ENCODE data around the gene FOXA2. TPM values are rescaled to one million over a fixed set of nuclear protein-coding genes. Genes with fewer than 3 reads are reported as not detected.

Gene FOXA2
- total RNA-seq, 2 donors from 2014 or later, result 0.49 TPM; not detected in 1

DNA sequence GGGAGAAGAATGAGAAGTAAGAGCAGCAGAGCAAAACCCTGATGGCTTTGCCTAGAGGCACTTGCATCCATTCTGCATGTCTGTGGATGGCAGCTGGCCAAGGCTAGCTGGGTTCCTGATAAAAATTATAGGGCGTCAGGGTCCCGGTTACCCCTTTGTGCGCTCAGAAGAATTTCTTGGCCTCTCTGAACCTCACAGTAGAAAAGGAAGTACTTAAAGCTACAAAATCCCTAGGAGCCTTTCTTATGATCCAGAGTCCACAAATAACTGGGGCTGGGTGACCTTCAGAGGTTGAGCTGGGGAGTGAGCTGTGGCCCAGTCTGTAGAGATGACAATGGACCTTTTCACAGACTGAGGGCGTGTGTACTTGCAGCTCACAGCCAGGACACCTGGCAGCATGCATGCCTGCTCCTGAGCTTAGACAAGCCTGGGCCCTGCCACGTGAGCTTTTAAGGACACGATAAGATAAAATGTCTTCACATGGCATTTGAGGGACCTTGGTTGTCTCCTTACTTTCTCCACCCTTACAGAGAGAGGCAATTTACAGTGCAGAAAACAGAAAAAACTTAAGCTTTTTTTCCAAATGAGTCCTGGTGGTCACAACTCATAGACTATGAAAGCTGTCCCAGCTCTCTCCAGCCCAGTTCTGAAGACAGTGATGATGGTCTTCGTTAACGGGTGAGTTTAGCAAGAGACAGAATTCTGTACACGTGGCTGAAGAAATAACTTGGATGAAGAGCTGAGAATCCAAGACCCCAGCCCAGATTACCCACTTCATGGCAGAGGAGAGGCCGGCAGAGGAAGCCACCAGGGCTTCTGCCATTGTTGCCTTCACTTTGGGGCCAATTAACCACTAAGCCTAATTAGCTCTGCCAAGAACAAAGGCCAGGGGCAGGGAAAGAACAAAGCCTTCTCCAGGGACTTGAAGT is 50.3 kb downstream of the FOXA2 start:
- TF ChIP-seq CTCF (IDR thresholded peaks at IDR 0.05), result no peak
- Histone ChIP-seq H3K36me3 (no peaks in the 10 kb centered on the region), H3K4me1 (ENCODE audit: control insufficient read depth in 1 of 2, low read depth in 2 of 2) (no peaks in the 10 kb centered on the region), H3K4me3 (no peak overlapping the region), H3K27ac (no peak overlapping the region), H3K27me3 (replicated peaks; ENCODE audit: insufficient read depth) (no peaks in the 10 kb centered on the region), H3K9me3 (no peaks in the 10 kb centered on the region)
- ATAC-seq (ENCODE audit: insufficient number of reproducible peaks, low FRiP score, low read depth) (no peak), DNase-seq (ENCODE audit: low spot score) (no peak)

- ATAC-seq (ENCODE audit: insufficient number of reproducible peaks, low FRiP score, low read depth), result no peak
- DNase-seq (ENCODE audit: low spot score), result no peak
- no peaks in the 10 kb centered on the region for H3K9me3 ChIP-seq
- no peaks in the 10 kb centered on the region for H3K36me3 ChIP-seq
- no peaks in the 10 kb centered on the region for H3K27me3 ChIP-seq (replicated peaks; ENCODE audit: insufficient read depth)
- H3K4me3 ChIP-seq, result no peak overlapping the region
- TF ChIP-seq CTCF (IDR thresholded peaks at IDR 0.05), result no peak
- no peaks in the 10 kb centered on the region for H3K4me1 ChIP-seq (ENCODE audit: control insufficient read depth in 1 of 2, low read depth in 2 of 2)
- H3K27ac ChIP-seq, result no peak overlapping the region
These were observed 51.8 kb downstream of the FOXA2 start for GRCh38 chr20:22532598-22532997.

GRCh38 chr20:22531756-22532155 is 52.6 kb downstream of the FOXA2 start:
- no peak for DNase-seq (ENCODE audit: low spot score)
- no peak for ATAC-seq (ENCODE audit: insufficient number of reproducible peaks, low FRiP score, low read depth)
- Histone ChIP-seq H3K27me3 (replicated peaks; ENCODE audit: insufficient read depth) (no peaks in the 10 kb centered on the region), H3K27ac (no peak overlapping the region), H3K4me3 (no peak overlapping the region), H3K36me3 (no peaks in the 10 kb centered on the region), H3K4me1 (ENCODE audit: control insufficient read depth in 1 of 2, low read depth in 2 of 2) (no peaks in the 10 kb centered on the region), H3K9me3 (no peaks in the 10 kb centered on the region)
- no peak for TF ChIP-seq CTCF (IDR thresholded peaks at IDR 0.05)

DNA sequence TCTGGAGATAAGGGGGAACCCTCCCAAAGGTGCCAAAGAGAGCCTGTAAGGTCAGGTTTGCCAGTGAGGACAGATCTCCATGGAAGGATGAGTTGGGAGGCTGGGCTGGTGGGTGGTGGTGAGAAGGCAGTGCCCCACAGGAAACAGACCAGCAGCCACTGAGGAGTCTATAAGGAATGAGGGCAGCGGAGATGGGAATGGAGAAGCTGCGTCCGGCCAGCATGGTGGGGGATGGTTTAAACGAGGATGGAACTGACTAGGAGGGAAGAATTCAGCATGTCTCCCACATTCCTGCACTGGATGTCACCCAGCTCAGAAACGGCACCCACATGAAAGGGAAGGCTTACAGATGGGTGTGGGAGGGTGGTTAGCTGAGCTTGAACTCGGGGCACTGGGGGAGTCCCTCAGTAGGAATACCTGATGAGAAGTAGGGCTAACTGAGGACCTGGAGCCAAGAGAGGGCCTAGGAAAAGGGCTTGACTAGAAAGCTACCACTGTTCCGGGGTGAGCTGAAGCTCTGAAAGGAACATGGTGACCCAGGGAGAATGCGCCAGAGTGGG is 53.2 kb downstream of the FOXA2 start:
- TF ChIP-seq CTCF (IDR thresholded peaks at IDR 0.05), result no peak
- Histone ChIP-seq H3K27ac (no peak overlapping the region), H3K4me1 (ENCODE audit: control insufficient read depth in 1 of 2, low read depth in 2 of 2) (no peaks in the 10 kb centered on the region), H3K4me3 (no peak overlapping the region), H3K27me3 (replicated peaks; ENCODE audit: insufficient read depth) (no peaks in the 10 kb centered on the region), H3K36me3 (no peaks in the 10 kb centered on the region), H3K9me3 (no peaks in the 10 kb centered on the region)
- ATAC-seq (ENCODE audit: insufficient number of reproducible peaks, low FRiP score, low read depth), result no peak
- DNase-seq (ENCODE audit: low spot score), result no peak

All from thoracic aorta (tissue), 2 donors.